ENCODE results near the gene SEC23A.
"Not testable (repeated sequence)": the region's sequence is repeated elsewhere in the genome, so short reads cannot be mapped to it uniquely, and the experiment has no call there.

Gene SEC23A

GRCh38 chr14:39099215-39099614, 3.8 kb downstream of the SEC23A start:
- DNase-seq; H3K4ac ChIP-seq (ENCODE audit: low read depth, low read length); H2BK5ac ChIP-seq (ENCODE audit: low read depth, low read length, poor library complexity); H2AK5ac ChIP-seq (ENCODE audit: low read length); H3K4me3 ChIP-seq (ENCODE audit: low read depth, low read length); H4K91ac ChIP-seq (ENCODE audit: low read depth, low read length); H3K27ac ChIP-seq (ENCODE audit: low read depth, low read length); H3K27me3 ChIP-seq (ENCODE audit: insufficient read depth, low read length); H2AFZ ChIP-seq (ENCODE audit: insufficient read depth, low read length, poor library complexity); H3K4me1 ChIP-seq (ENCODE audit: control insufficient read depth in 1 of 2, insufficient read depth in 2 of 2, low read length in 2 of 2); H3K9me3 ChIP-seq (ENCODE audit: insufficient read depth, low read depth, low read length); H4K8ac ChIP-seq (ENCODE audit: low read depth, low read length); H3K4me2 ChIP-seq (ENCODE audit: low read length); H3K18ac ChIP-seq (ENCODE audit: low read length); H3K14ac ChIP-seq (ENCODE audit: low read length); H2BK120ac ChIP-seq (ENCODE audit: insufficient read depth, low read length, poor library complexity); H2BK12ac ChIP-seq (ENCODE audit: low read length); H3K9ac ChIP-seq (ENCODE audit: low read length); H3K23ac ChIP-seq (ENCODE audit: low read length); H3K79me1 ChIP-seq (ENCODE audit: low read length); H4K12ac ChIP-seq (ENCODE audit: low read depth, low read length); H3K79me2 ChIP-seq (ENCODE audit: control insufficient read depth, insufficient read depth, low read length, poor library complexity): not testable (repeated sequence)
- peaks cover 7 to 12% of the 10 kb centered on the region in 2 experiments for H3K36me3 ChIP-seq (ENCODE audit: control insufficient read depth in 1 of 2, insufficient read depth in 2 of 2, low read length in 2 of 2)
- WGBS (ENCODE audit: extremely low coverage, insufficient coverage, insufficient read length): no CpG with 5 or more reads among the region's 10 CpGs

GRCh38 chr14:39097159-39097558, 5.9 kb downstream of the SEC23A start:
- no peak overlapping the region for H4K12ac ChIP-seq (ENCODE audit: low read depth, low read length)
- H2AK5ac ChIP-seq (ENCODE audit: low read length): no peak overlapping the region
- H3K79me2 ChIP-seq (ENCODE audit: control insufficient read depth, insufficient read depth, low read length, poor library complexity): no peaks in the 10 kb centered on the region
- no peaks in the 10 kb centered on the region for H3K79me1 ChIP-seq (ENCODE audit: low read length)
- H3K4me3 ChIP-seq (ENCODE audit: low read depth, low read length): no peak overlapping the region
- no peaks in the 10 kb centered on the region for H3K27me3 ChIP-seq (ENCODE audit: insufficient read depth, low read length)
- no peak overlapping the region for H3K9ac ChIP-seq (ENCODE audit: low read length)
- no peak overlapping the region for H3K23ac ChIP-seq (ENCODE audit: low read length)
- H2BK12ac ChIP-seq (ENCODE audit: low read length): no peak overlapping the region
- no peak overlapping the region for H4K91ac ChIP-seq (ENCODE audit: low read depth, low read length)
- H2BK120ac ChIP-seq (ENCODE audit: insufficient read depth, low read length, poor library complexity): no peak overlapping the region
- H3K36me3 ChIP-seq (ENCODE audit: control insufficient read depth in 1 of 2, insufficient read depth in 2 of 2, low read length in 2 of 2): peaks cover 12 to 17% of the 10 kb centered on the region in 2 experiments
- no peak overlapping the region for H3K4ac ChIP-seq (ENCODE audit: low read depth, low read length)
- H3K14ac ChIP-seq (ENCODE audit: low read length): no peak overlapping the region
- no peak overlapping the region for H3K18ac ChIP-seq (ENCODE audit: low read length)
- no peak overlapping the region for H3K4me2 ChIP-seq (ENCODE audit: low read length)
- H3K27ac ChIP-seq (ENCODE audit: low read depth, low read length): no peak overlapping the region
- peaks cover 0 to 2% of the 10 kb centered on the region in 2 experiments for H3K4me1 ChIP-seq (ENCODE audit: control insufficient read depth in 1 of 2, insufficient read depth in 2 of 2, low read length in 2 of 2)
- H2BK5ac ChIP-seq (ENCODE audit: low read depth, low read length, poor library complexity): no peak overlapping the region
- H4K8ac ChIP-seq (ENCODE audit: low read depth, low read length): no peak overlapping the region
- H2AFZ ChIP-seq (ENCODE audit: insufficient read depth, low read length, poor library complexity): no peak overlapping the region
- peak; percentile 69 to 88 for DNase-seq
- H3K9me3 ChIP-seq (ENCODE audit: insufficient read depth, low read depth, low read length): no peaks in the 10 kb centered on the region
- no CpG with 5 or more reads among the region's 3 CpGs for WGBS (ENCODE audit: extremely low coverage, insufficient coverage, insufficient read length)

GRCh38 chr14:39094515-39094914, 8.5 kb downstream of the SEC23A start:
- Histone ChIP-seq H3K23ac (ENCODE audit: low read length) (no peak overlapping the region), H3K27ac (ENCODE audit: low read depth, low read length) (no peak overlapping the region), H4K8ac (ENCODE audit: low read depth, low read length) (no peak overlapping the region), H3K79me2 (ENCODE audit: control insufficient read depth, insufficient read depth, low read length, poor library complexity) (no peaks in the 10 kb centered on the region), H3K9me3 (ENCODE audit: insufficient read depth, low read depth, low read length) (no peaks in the 10 kb centered on the region), H3K9ac (ENCODE audit: low read length) (no peak overlapping the region), H3K36me3 (ENCODE audit: control insufficient read depth in 1 of 2, insufficient read depth in 2 of 2, low read length in 2 of 2) (peaks cover 19 to 22% of the 10 kb centered on the region in 2 experiments), H3K14ac (ENCODE audit: low read length) (no peak overlapping the region), H2BK5ac (ENCODE audit: low read depth, low read length, poor library complexity) (no peak overlapping the region), H3K79me1 (ENCODE audit: low read length) (no peaks in the 10 kb centered on the region), H3K18ac (ENCODE audit: low read length) (no peak overlapping the region), H3K27me3 (ENCODE audit: insufficient read depth, low read length) (no peaks in the 10 kb centered on the region), H2AK5ac (ENCODE audit: low read length) (no peak overlapping the region), H2BK120ac (ENCODE audit: insufficient read depth, low read length, poor library complexity) (no peak overlapping the region), H4K91ac (ENCODE audit: low read depth, low read length) (no peak overlapping the region), H3K4ac (ENCODE audit: low read depth, low read length) (no peak overlapping the region), H3K4me2 (ENCODE audit: low read length) (no peak overlapping the region), H3K4me3 (ENCODE audit: low read depth, low read length) (no peak overlapping the region), H3K4me1 (ENCODE audit: control insufficient read depth in 1 of 2, insufficient read depth in 2 of 2, low read length in 2 of 2) (no peaks in the 10 kb centered on the region), H4K12ac (ENCODE audit: low read depth, low read length) (no peak overlapping the region), H2BK12ac (ENCODE audit: low read length) (no peak overlapping the region), H2AFZ (ENCODE audit: insufficient read depth, low read length, poor library complexity) (no peak overlapping the region)
- no CpG with 5 or more reads among the region's 3 CpGs for WGBS (ENCODE audit: extremely low coverage, insufficient coverage, insufficient read length)
- DNase-seq: peak in 1 of 2 donors; percentile 61

- Histone ChIP-seq H3K27ac (ENCODE audit: low read depth, low read length) (no peak overlapping the region), H4K8ac (ENCODE audit: low read depth, low read length) (no peak overlapping the region), H3K9me3 (ENCODE audit: insufficient read depth, low read depth, low read length) (no peaks in the 10 kb centered on the region), H3K27me3 (ENCODE audit: insufficient read depth, low read length) (no peaks in the 10 kb centered on the region), H2BK5ac (ENCODE audit: low read depth, low read length, poor library complexity) (no peak overlapping the region), H3K79me2 (ENCODE audit: control insufficient read depth, insufficient read depth, low read length, poor library complexity) (no peaks in the 10 kb centered on the region), H2BK12ac (ENCODE audit: low read length) (no peak overlapping the region), H3K4ac (ENCODE audit: low read depth, low read length) (no peak overlapping the region), H3K4me3 (ENCODE audit: low read depth, low read length) (no peak overlapping the region), H4K12ac (ENCODE audit: low read depth, low read length) (no peak overlapping the region), H3K4me1 (ENCODE audit: control insufficient read depth in 1 of 2, insufficient read depth in 2 of 2, low read length in 2 of 2) (no peaks in the 10 kb centered on the region), H2AFZ (ENCODE audit: insufficient read depth, low read length, poor library complexity) (no peak overlapping the region), H3K18ac (ENCODE audit: low read length) (no peak overlapping the region), H3K14ac (ENCODE audit: low read length) (no peak overlapping the region), H3K36me3 (ENCODE audit: control insufficient read depth in 1 of 2, insufficient read depth in 2 of 2, low read length in 2 of 2) (peaks cover 25 to 26% of the 10 kb centered on the region in 2 experiments), H2AK5ac (ENCODE audit: low read length) (no peak overlapping the region), H4K91ac (ENCODE audit: low read depth, low read length) (no peak overlapping the region), H2BK120ac (ENCODE audit: insufficient read depth, low read length, poor library complexity) (no peak overlapping the region), H3K9ac (ENCODE audit: low read length) (no peak overlapping the region), H3K23ac (ENCODE audit: low read length) (no peak overlapping the region), H3K4me2 (ENCODE audit: low read length) (no peak overlapping the region), H3K79me1 (ENCODE audit: low read length) (no peaks in the 10 kb centered on the region)
- no CpG with 5 or more reads among the region's 1 CpG for WGBS (ENCODE audit: extremely low coverage, insufficient coverage, insufficient read length)
- no peak for DNase-seq
Observed at GRCh38 chr14:39091716-39092115, 11.3 kb downstream of the SEC23A start.

All from trophoblast cell (in vitro differentiated cells and primary cell).